ENCODE measurements around the gene CCDC171. TPM values are rescaled to one million over a fixed set of nuclear protein-coding genes. Genes with fewer than 3 reads are reported as not detected.

CCDC171 gene
- total and polyA plus RNA-seq, 2 experiments from 2014 or later = 4.4 to 5.1 TPM

DNA sequence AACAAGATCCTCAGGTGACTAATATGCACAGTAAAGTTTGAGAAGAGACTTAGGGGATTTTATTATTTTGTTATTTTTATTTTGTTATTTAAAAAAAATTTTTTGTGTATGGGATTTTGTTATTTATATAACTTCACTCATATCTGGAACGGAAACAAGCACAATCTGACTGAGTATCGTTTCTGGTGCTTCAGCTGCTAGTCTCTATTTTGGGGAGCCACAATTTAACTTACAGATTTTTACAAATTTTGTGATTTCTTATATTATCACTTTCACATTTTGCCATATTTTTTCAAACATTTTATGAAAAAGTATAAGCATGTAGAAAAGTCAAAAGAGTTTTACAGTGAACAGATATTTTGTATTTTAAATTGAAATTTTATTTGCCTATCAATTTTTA is 208.7 kb downstream of the CCDC171 start:
- Histone ChIP-seq H2AFZ (no peak overlapping the region), H3K4me2 (no peak overlapping the region), H3K4me1 (ENCODE audit: insufficient read depth) (no peaks in the 10 kb centered on the region), H3K4me3 (no peak overlapping the region), H3K27ac (ENCODE audit: low read depth) (no peak overlapping the region), H3K79me2 (replicated peaks; ENCODE audit: insufficient read depth) (no peaks in the 10 kb centered on the region), H4K20me1 (replicated peaks; ENCODE audit: insufficient read depth) (no peaks in the 10 kb centered on the region), H3K36me3 (ENCODE audit: insufficient read depth) (no peaks in the 10 kb centered on the region), H3K9me2 (ENCODE audit: insufficient read depth) (0 out of 2 replicates have a peak, but pooled peaks cover 4% of the 10 kb centered on the region), H3K27me3 (ENCODE audit: insufficient read depth) (no peaks in the 10 kb centered on the region), H3F3A (replicated peaks; ENCODE audit: low read depth) (no peaks in the 10 kb centered on the region)
- TF ChIP-seq JUNB (IDR thresholded peaks at IDR 0.05; ENCODE audit: unreplicated experiment) (no peak), ZNF114 (CRISPR knock-in tag; IDR thresholded peaks at IDR 0.05) (no peak), POLR2AphosphoS5 (IDR thresholded peaks at IDR 0.05; ENCODE audit: low read depth) (no peak), EZH2phosphoT487 (IDR thresholded peaks at IDR 0.05; ENCODE audit: unreplicated experiment) (no peak), ZNF331 (CRISPR knock-in tag; IDR thresholded peaks at IDR 0.05; ENCODE audit: low read depth) (no peak)
- TF ChIP-seq, protein P1, sequence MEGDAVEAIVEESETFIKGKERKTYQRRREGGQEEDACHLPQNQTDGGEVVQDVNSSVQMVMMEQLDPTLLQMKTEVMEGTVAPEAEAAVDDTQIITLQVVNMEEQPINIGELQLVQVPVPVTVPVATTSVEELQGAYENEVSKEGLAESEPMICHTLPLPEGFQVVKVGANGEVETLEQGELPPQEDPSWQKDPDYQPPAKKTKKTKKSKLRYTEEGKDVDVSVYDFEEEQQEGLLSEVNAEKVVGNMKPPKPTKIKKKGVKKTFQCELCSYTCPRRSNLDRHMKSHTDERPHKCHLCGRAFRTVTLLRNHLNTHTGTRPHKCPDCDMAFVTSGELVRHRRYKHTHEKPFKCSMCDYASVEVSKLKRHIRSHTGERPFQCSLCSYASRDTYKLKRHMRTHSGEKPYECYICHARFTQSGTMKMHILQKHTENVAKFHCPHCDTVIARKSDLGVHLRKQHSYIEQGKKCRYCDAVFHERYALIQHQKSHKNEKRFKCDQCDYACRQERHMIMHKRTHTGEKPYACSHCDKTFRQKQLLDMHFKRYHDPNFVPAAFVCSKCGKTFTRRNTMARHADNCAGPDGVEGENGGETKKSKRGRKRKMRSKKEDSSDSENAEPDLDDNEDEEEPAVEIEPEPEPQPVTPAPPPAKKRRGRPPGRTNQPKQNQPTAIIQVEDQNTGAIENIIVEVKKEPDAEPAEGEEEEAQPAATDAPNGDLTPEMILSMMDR (conservative IDR thresholded peaks at IDR 0.05; ENCODE audit: low read depth in 2 of 2) = no peak
- TF ChIP-seq, protein P2, sequence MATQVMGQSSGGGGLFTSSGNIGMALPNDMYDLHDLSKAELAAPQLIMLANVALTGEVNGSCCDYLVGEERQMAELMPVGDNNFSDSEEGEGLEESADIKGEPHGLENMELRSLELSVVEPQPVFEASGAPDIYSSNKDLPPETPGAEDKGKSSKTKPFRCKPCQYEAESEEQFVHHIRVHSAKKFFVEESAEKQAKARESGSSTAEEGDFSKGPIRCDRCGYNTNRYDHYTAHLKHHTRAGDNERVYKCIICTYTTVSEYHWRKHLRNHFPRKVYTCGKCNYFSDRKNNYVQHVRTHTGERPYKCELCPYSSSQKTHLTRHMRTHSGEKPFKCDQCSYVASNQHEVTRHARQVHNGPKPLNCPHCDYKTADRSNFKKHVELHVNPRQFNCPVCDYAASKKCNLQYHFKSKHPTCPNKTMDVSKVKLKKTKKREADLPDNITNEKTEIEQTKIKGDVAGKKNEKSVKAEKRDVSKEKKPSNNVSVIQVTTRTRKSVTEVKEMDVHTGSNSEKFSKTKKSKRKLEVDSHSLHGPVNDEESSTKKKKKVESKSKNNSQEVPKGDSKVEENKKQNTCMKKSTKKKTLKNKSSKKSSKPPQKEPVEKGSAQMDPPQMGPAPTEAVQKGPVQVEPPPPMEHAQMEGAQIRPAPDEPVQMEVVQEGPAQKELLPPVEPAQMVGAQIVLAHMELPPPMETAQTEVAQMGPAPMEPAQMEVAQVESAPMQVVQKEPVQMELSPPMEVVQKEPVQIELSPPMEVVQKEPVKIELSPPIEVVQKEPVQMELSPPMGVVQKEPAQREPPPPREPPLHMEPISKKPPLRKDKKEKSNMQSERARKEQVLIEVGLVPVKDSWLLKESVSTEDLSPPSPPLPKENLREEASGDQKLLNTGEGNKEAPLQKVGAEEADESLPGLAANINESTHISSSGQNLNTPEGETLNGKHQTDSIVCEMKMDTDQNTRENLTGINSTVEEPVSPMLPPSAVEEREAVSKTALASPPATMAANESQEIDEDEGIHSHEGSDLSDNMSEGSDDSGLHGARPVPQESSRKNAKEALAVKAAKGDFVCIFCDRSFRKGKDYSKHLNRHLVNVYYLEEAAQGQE (IDR thresholded peaks at IDR 0.05; ENCODE audit: unreplicated experiment) = no peak
- Mint-ChIP-seq H3K27ac (no peak overlapping the region), H3K9me3 (no peaks in the 10 kb centered on the region), H3K27me3 (ENCODE audit: insufficient read depth, low read depth, poor library complexity) (no peaks in the 10 kb centered on the region), H3K4me1 (peaks cover 6% of the 10 kb centered on the region; the same call in 2 of the 3 replicates), H3K36me3 (ENCODE audit: low read depth) (no peaks in the 10 kb centered on the region), H3K4me3 (no peak overlapping the region)
- ATAC-seq (no peak), DNase-seq (ENCODE audit: low spot score) (no peak)

DNA sequence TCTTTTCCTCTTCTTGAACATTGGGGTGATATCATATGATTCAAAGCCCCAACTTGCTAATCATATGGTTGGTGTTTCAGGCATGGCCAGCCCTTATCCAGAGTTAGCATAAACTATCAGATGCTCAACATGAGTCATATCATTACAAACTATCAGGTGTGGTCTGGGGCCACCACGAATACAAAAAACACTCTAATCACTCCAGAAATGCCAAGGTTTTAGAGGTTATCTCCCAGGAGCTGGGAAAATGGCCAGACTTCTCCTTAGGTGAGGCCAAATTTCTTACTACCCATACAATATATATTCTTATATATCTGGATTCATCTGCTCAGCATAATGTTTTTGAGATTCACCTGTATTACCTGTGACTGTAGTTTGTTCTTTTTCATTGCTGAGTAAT is 210.5 kb downstream of the CCDC171 start:
- Mint-ChIP-seq H3K27me3 (ENCODE audit: insufficient read depth, low read depth, poor library complexity) (no peaks in the 10 kb centered on the region), H3K4me3 (no peak overlapping the region), H3K4me1 (peaks cover 5% of the 10 kb centered on the region; the same call in 2 of the 3 replicates), H3K9me3 (no peaks in the 10 kb centered on the region), H3K36me3 (ENCODE audit: low read depth) (no peaks in the 10 kb centered on the region), H3K27ac (no peak overlapping the region)
- Histone ChIP-seq H3K4me3 (no peak overlapping the region), H3F3A (replicated peaks; ENCODE audit: low read depth) (no peaks in the 10 kb centered on the region), H2AFZ (no peak overlapping the region), H3K36me3 (ENCODE audit: insufficient read depth) (no peaks in the 10 kb centered on the region), H3K4me2 (no peak overlapping the region), H3K9me2 (ENCODE audit: insufficient read depth) (0 out of 2 replicates have a peak, but pooled peaks cover 4% of the 10 kb centered on the region), H3K27ac (ENCODE audit: low read depth) (no peak overlapping the region), H3K79me2 (replicated peaks; ENCODE audit: insufficient read depth) (no peaks in the 10 kb centered on the region), H4K20me1 (replicated peaks; ENCODE audit: insufficient read depth) (no peaks in the 10 kb centered on the region), H3K27me3 (ENCODE audit: insufficient read depth) (no peaks in the 10 kb centered on the region), H3K4me1 (ENCODE audit: insufficient read depth) (no peaks in the 10 kb centered on the region)
- DNase-seq (ENCODE audit: low spot score) (no peak), ATAC-seq (no peak)
- no peak for TF ChIP-seq ZNF331 (CRISPR knock-in tag; IDR thresholded peaks at IDR 0.05; ENCODE audit: low read depth)
- no peak for TF ChIP-seq NANOG (IDR thresholded peaks at IDR 0.05; ENCODE audit: borderline replicate concordance)
- TF ChIP-seq CREB1 (CRISPR knock-in tag; IDR thresholded peaks at IDR 0.05; ENCODE audit: low read depth) = no peak
- no peak for TF ChIP-seq EZH2 (IDR thresholded peaks at IDR 0.05; ENCODE audit: low read depth, unreplicated experiment)
- TF ChIP-seq, protein P1 (conservative IDR thresholded peaks at IDR 0.05; ENCODE audit: low read depth in 2 of 2) = no peak
- TF ChIP-seq, protein P2 (IDR thresholded peaks at IDR 0.05; ENCODE audit: unreplicated experiment) = no peak

Measured in GM23338 (cell line).